ENCODE results near the gene WDR48.

WDR48 gene

GRCh38 chr3:39015418-39015817 is 36.4 kb upstream of the WDR48 start:
- TF ChIP-seq, protein P1, sequence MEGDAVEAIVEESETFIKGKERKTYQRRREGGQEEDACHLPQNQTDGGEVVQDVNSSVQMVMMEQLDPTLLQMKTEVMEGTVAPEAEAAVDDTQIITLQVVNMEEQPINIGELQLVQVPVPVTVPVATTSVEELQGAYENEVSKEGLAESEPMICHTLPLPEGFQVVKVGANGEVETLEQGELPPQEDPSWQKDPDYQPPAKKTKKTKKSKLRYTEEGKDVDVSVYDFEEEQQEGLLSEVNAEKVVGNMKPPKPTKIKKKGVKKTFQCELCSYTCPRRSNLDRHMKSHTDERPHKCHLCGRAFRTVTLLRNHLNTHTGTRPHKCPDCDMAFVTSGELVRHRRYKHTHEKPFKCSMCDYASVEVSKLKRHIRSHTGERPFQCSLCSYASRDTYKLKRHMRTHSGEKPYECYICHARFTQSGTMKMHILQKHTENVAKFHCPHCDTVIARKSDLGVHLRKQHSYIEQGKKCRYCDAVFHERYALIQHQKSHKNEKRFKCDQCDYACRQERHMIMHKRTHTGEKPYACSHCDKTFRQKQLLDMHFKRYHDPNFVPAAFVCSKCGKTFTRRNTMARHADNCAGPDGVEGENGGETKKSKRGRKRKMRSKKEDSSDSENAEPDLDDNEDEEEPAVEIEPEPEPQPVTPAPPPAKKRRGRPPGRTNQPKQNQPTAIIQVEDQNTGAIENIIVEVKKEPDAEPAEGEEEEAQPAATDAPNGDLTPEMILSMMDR (IDR thresholded peaks at IDR 0.05; ENCODE audit: insufficient read depth, low read length, poor library complexity, severe bottlenecking) = no peak
- H3K4me3 ChIP-seq (replicated peaks; ENCODE audit: low read depth, low read length) = no peak overlapping the region
- no peak for DNase-seq (ENCODE audit: extremely low read depth, insufficient read length)
- no peaks in the 10 kb centered on the region for H3K27me3 ChIP-seq (replicated peaks; ENCODE audit: control insufficient read depth, insufficient read depth, low read length)
- no peaks in the 10 kb centered on the region for H3K36me3 ChIP-seq (ENCODE audit: control insufficient read depth, insufficient read depth, low read length)

- H3K36me3 ChIP-seq (ENCODE audit: control insufficient read depth, insufficient read depth, low read length) = no peaks in the 10 kb centered on the region
- H3K4me3 ChIP-seq (replicated peaks; ENCODE audit: low read depth, low read length) = no peak overlapping the region
- DNase-seq (ENCODE audit: extremely low read depth, insufficient read length) = no peak
- TF ChIP-seq, protein P1 (IDR thresholded peaks at IDR 0.05; ENCODE audit: insufficient read depth, low read length, poor library complexity, severe bottlenecking) = no peak
- no peaks in the 10 kb centered on the region for H3K27me3 ChIP-seq (replicated peaks; ENCODE audit: control insufficient read depth, insufficient read depth, low read length)
Measured at GRCh38 chr3:39019299-39019698, 32.5 kb upstream of the WDR48 start.

GRCh38 chr3:39021029-39021428 is 30.8 kb upstream of the WDR48 start:
- no peaks in the 10 kb centered on the region for H3K36me3 ChIP-seq (ENCODE audit: control insufficient read depth, insufficient read depth, low read length)
- TF ChIP-seq, protein P1 (IDR thresholded peaks at IDR 0.05; ENCODE audit: insufficient read depth, low read length, poor library complexity, severe bottlenecking) = no peak
- DNase-seq (ENCODE audit: extremely low read depth, insufficient read length) = no peak
- H3K4me3 ChIP-seq (replicated peaks; ENCODE audit: low read depth, low read length) = no peak overlapping the region
- no peaks in the 10 kb centered on the region for H3K27me3 ChIP-seq (replicated peaks; ENCODE audit: control insufficient read depth, insufficient read depth, low read length)

DNA sequence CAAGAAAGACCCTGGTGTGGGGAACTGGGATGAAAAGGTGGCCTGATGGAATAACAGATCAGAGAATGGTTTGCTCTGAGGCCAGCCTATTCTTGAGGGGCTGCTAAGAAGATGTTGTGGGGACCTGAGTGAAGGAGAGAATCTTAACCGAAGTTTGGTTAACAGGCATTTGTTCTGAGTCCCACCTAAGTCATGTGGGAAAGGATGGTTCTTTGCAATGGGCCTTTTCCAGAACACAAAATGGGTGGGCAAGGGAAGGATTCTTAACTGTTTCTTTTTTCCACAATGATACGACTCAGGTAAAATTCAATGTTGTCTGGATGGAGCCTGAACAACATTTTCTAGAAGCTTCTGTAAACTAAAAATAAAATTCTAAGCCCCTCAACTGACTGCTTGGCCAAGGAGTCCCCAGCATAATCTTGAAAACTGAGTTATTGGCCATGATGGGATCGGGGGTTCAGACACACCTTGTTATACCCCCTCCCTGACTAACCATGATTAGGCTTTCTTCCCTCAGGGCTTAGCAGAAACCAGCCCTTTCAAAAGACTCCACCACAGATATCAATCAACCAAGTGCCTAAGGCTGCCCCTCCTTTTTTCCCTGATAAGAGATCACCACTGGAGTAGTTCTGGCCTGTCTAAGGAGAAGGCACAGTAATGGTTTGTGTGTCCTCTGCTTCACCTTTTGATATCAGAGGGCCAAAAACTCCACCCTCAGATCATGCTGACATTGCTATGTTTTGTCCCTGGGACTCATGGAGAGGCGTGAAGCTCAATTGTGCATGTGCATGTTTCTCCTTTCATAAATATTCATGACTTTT is 30.1 kb upstream of the WDR48 start:
- TF ChIP-seq, protein P1 (IDR thresholded peaks at IDR 0.05; ENCODE audit: insufficient read depth, low read length, poor library complexity, severe bottlenecking) = no peak
- no peak for DNase-seq (ENCODE audit: extremely low read depth, insufficient read length)
- H3K4me3 ChIP-seq (replicated peaks; ENCODE audit: low read depth, low read length) = no peak overlapping the region
- no peaks in the 10 kb centered on the region for H3K27me3 ChIP-seq (replicated peaks; ENCODE audit: control insufficient read depth, insufficient read depth, low read length)
- H3K36me3 ChIP-seq (ENCODE audit: control insufficient read depth, insufficient read depth, low read length) = no peaks in the 10 kb centered on the region

- H3K4me3 ChIP-seq (replicated peaks; ENCODE audit: low read depth, low read length) = no peak overlapping the region
- no peaks in the 10 kb centered on the region for H3K27me3 ChIP-seq (replicated peaks; ENCODE audit: control insufficient read depth, insufficient read depth, low read length)
- DNase-seq (ENCODE audit: extremely low read depth, insufficient read length) = no peak
- TF ChIP-seq, protein P1 (IDR thresholded peaks at IDR 0.05; ENCODE audit: insufficient read depth, low read length, poor library complexity, severe bottlenecking) = no peak
- H3K36me3 ChIP-seq (ENCODE audit: control insufficient read depth, insufficient read depth, low read length) = no peaks in the 10 kb centered on the region
Measured at GRCh38 chr3:39022286-39022630, 29.6 kb upstream of the WDR48 start.
